Tibial nerve (tissue), 4 donors: Measurements from ENCODE around the gene CENPM. TPM values are rescaled to one million over a fixed set of nuclear protein-coding genes. Genes with fewer than 3 reads are reported as not detected.

Experiments
- DNase-seq, 2 donors: peaks; one replicate each; pipeline ENCODE4 v3.0.0-alpha.2; 2019; ENCODE audit warnings: low spot score in 2 of 2
- H3K27ac ChIP-seq, 4 donors: fragments of 200-600 bp; sonication (generic) in 3 of 4; one replicate each; pipeline ENCODE4 v1.5.1; 2017 to 2019; ENCODE audit warnings: mild to moderate bottlenecking in 1 of 4
- H3K27me3 ChIP-seq, 2 donors: fragments of 200-600 bp; sonication (generic) in 1 of 2; one replicate each; pipeline versions ENCODE4 v1.5.1 to v1.6.0; 2017 to 2019
- H3K36me3 ChIP-seq, 3 donors: fragments of 200-600 bp; sonication (generic); one replicate each; pipeline ENCODE4 v1.5.1; 2018 to 2019
- H3K4me1 ChIP-seq, 4 donors: fragments of 200-600 bp; sonication (generic) in 3 of 4; one replicate each; pipeline ENCODE4 v1.5.1; 2017 to 2019
- H3K4me3 ChIP-seq, 4 donors: fragments of 200-600 bp; sonication (generic) in 3 of 4; one replicate each; pipeline ENCODE4 v1.5.1; 2017 to 2019; ENCODE audit warnings: mild to moderate bottlenecking in 1 of 4, moderate library complexity in 1 of 4
- H3K9me3 ChIP-seq, 4 donors: fragments of 200-600 bp; sonication (generic) in 3 of 4; one replicate each; pipeline ENCODE4 v1.5.1; 2017 to 2019
- CTCF ChIP-seq, 5 experiments: fragments of 200-600 bp in 3 of 5; fragments of 450-650 bp in 2 of 5; sonication (generic) in 3 of 5; IDR thresholded peaks; one replicate each; pipeline ENCODE4 v1.5.1; 2016 to 2019; ENCODE audit warnings: antibody characterized with exemption in 5 of 5, mild to moderate bottlenecking in 3 of 5, moderate library complexity in 2 of 5
- EP300 ChIP-seq, 2 donors: sonication (generic); formaldehyde crosslinking; IDR thresholded peaks; one replicate each; pipeline ENCODE4 v1.6.1; 2017; ENCODE audit warnings: antibody characterized with exemption in 2 of 2, mild to moderate bottlenecking in 1 of 2
- POLR2A ChIP-seq, 2 donors: fragments of 450-650 bp; IDR thresholded peaks; one replicate each; pipeline ENCODE4 v1.6.1; 2017; ENCODE audit warnings: antibody characterized with exemption in 2 of 2, mild to moderate bottlenecking in 2 of 2, moderate library complexity in 2 of 2
- WGBS, 2 donors: methylation state at CpG; one replicate each; pipeline ENCODE4 v1.1.5; 2018; 5-methylcytosine and 5-hydroxymethylcytosine counted together
- total RNA-seq, 4 donors: library from RNA; depleted of rRNA; stranded (reverse); fragments of >200 nt; gene quantifications; one replicate each; pipeline ENCODE4 v1.1.0, GENCODE V29; 2016

CENPM gene
- total RNA-seq, 4 donors from 2014 or later: 5.0 to 5.1 TPM; not detected in 2

- H3K4me1 ChIP-seq: peaks cover 0 to 55% (median 19%) of the 10 kb centered on the region in 4 donors
These were observed 35.8 kb downstream of the CENPM start for GRCh38 chr22:41911001-41911611.

GRCh38 chr22:41910050-41911000 lies 36.6 kb downstream of the CENPM start:
- Histone ChIP-seq H3K4me3 (peak overlapping the region; percentile 11 to 42 (median 24)), H3K27ac (no peak overlapping the region), H3K4me1 (peaks cover 0 to 49% (median 19%) of the 10 kb centered on the region in 4 donors), H3K9me3 (no peaks in the 10 kb centered on the region), H3K27me3 (peaks cover 6 to 49% of the 10 kb centered on the region in 2 donors), H3K36me3 (peaks cover 0 to 30% (median 2%) of the 10 kb centered on the region in 3 donors)
- no peak for TF ChIP-seq POLR2A (IDR thresholded peaks at IDR 0.05)
- TF ChIP-seq CTCF (IDR thresholded peaks at IDR 0.05): no peak
- TF ChIP-seq EP300 (IDR thresholded peaks at IDR 0.05): no peak
- DNase-seq: peak in 1 of 2 donors; percentile 25
- 3% methylated on average over 47 to 56 of the region's 112 CpGs for WGBS, 2 donors

More at GRCh38 chr22:41911001-41911611, 35.8 kb downstream of the CENPM start:
- WGBS, 2 donors: 7 to 16% methylated on average over 24 to 25 of the region's 37 CpGs
- TF ChIP-seq CTCF (IDR thresholded peaks at IDR 0.05): no peak
- TF ChIP-seq POLR2A (IDR thresholded peaks at IDR 0.05): no peak
- TF ChIP-seq EP300 (IDR thresholded peaks at IDR 0.05): no peak
- Histone ChIP-seq H3K36me3 (peaks cover 0 to 22% (median 0%) of the 10 kb centered on the region in 3 donors), H3K27me3 (peaks cover 6 to 57% of the 10 kb centered on the region in 2 donors), H3K27ac (no peak overlapping the region), H3K4me3 (peak overlapping the region in 3 of 4 donors; percentile 22 to 42 (median 26)), H3K9me3 (no peaks in the 10 kb centered on the region)
- no peak for DNase-seq

GRCh38 chr22:41909310-41910049 lies 37.5 kb downstream of the CENPM start:
- Histone ChIP-seq H3K4me1 (peaks cover 0 to 41% (median 17%) of the 10 kb centered on the region in 4 donors), H3K4me3 (peak overlapping the region in 3 of 4 donors; percentile 11 to 42 (median 22)), H3K36me3 (peaks cover 0 to 38% (median 10%) of the 10 kb centered on the region in 3 donors), H3K27ac (no peak overlapping the region), H3K9me3 (no peaks in the 10 kb centered on the region), H3K27me3 (peaks cover 6 to 44% of the 10 kb centered on the region in 2 donors)
- no peak for DNase-seq
- whole genome bisulfite sequencing, 2 donors: 15 to 31% methylated on average over 13 to 47 of the region's 55 CpGs
- no peak for TF ChIP-seq CTCF (IDR thresholded peaks at IDR 0.05)
- TF ChIP-seq POLR2A (IDR thresholded peaks at IDR 0.05): no peak
- TF ChIP-seq EP300 (IDR thresholded peaks at IDR 0.05): no peak

- WGBS, 2 donors: 63 to 65% methylated on average over 9 to 10 of the region's 14 CpGs
- peaks cover 0 to 47% (median 11%) of the 10 kb centered on the region in 3 donors for H3K36me3 ChIP-seq
- TF ChIP-seq POLR2A (IDR thresholded peaks at IDR 0.05): no peak
- no peak for TF ChIP-seq CTCF (IDR thresholded peaks at IDR 0.05)
- TF ChIP-seq EP300 (IDR thresholded peaks at IDR 0.05): no peak
- H3K27me3 ChIP-seq: peaks cover 6 to 41% of the 10 kb centered on the region in 2 donors
- H3K4me1 ChIP-seq: peaks cover 0 to 34% (median 17%) of the 10 kb centered on the region in 4 donors
- no peaks in the 10 kb centered on the region for H3K9me3 ChIP-seq
- no peak overlapping the region for H3K4me3 ChIP-seq
- no peak overlapping the region for H3K27ac ChIP-seq
- DNase-seq: no peak
These were observed 38.3 kb downstream of the CENPM start for GRCh38 chr22:41908411-41909309.
